NB4 (cell line): Measurements from ENCODE around the gene DPEP3.
"Not testable (repeated sequence)": the region's sequence is repeated elsewhere in the genome, so short reads cannot be mapped to it uniquely, and the experiment has no call there.

ENCODE experiments used
- DNase-seq: peaks from one replicate; pipeline ENCODE4 v3.0.0; 2010; ENCODE audit warnings: low read depth
- H3K4me3 ChIP-seq: one replicate; pipeline ENCODE4 v1.5.1; 2011; ENCODE audit warnings: mild to moderate bottlenecking, low read depth, low read length, moderate library complexity
- CTCF ChIP-seq: IDR thresholded peaks from one replicate; pipeline ENCODE4 v1.5.1; 2012; ENCODE audit warnings: low read depth, low read length
- MAX ChIP-seq: IDR thresholded peaks from 2 replicates; pipeline ENCODE4 v1.6.1; 2011; ENCODE audit warnings: low read depth, low read length
- MYC ChIP-seq: IDR thresholded peaks from 2 replicates; pipeline ENCODE4 v1.6.1; 2011; ENCODE audit warnings: low read depth, low read length
- POLR2A ChIP-seq: IDR thresholded peaks from 2 replicates; pipeline ENCODE4 v1.6.1; 2011; ENCODE audit warnings: mild to moderate bottlenecking; ENCODE audit not compliant: insufficient read length; ENCODE audit errors: extremely low read depth

DPEP3 gene

GRCh38 chr16:68019167-68019680 lies 38.9 kb upstream of the DPEP3 start:
- H3K4me3 ChIP-seq: no peak overlapping the region
- no peak for DNase-seq
- TF ChIP-seq MAX (no peak), POLR2A (no peak), MYC (no peak), CTCF (no peak)

- no peak for TF ChIP-seq MYC
- TF ChIP-seq CTCF: no peak
- no peak for TF ChIP-seq POLR2A
- no peak within 1 kb of the TSS for H3K4me3 ChIP-seq
- DNase-seq: no peak
Measured at GRCh38 chr16:68015681-68016080, 35.4 kb upstream of the DPEP3 start, which contains the start of gene DPEP2NB. TSS of gene DPEP2NB (minus strand) at chr16:68015911. CDS start at chr16:68015770, 141 bp downstream.

GRCh38 chr16:68013440-68013839 lies 33.1 kb upstream of the DPEP3 start:
- TF ChIP-seq CTCF (no peak), MYC (peak; percentile 79), POLR2A (no peak), MAX (peak; percentile 54)
- DNase-seq: peak; percentile 84
- no peak overlapping the region for H3K4me3 ChIP-seq

GRCh38 chr16:68009872-68010271 lies 29.6 kb upstream of the DPEP3 start:
- not testable (repeated sequence) for DNase-seq, H3K4me3 ChIP-seq

GRCh38 chr16:68009157-68009735 lies 28.9 kb upstream of the DPEP3 start:
- TF ChIP-seq CTCF (no peak), MYC (no peak), POLR2A (no peak), MAX (no peak)
- no peak for DNase-seq

GRCh38 chr16:68005786-68006286 lies 25.5 kb upstream of the DPEP3 start:
- H3K4me3 ChIP-seq: no peak overlapping the region
- TF ChIP-seq MAX (peak; percentile 77), MYC (peak; percentile 67; the same call in 1 of the 2 replicates), CTCF (no peak), POLR2A (no peak)
- DNase-seq: peak; percentile 94

More at GRCh38 chr16:68009157-68009735, 28.9 kb upstream of the DPEP3 start:
- no peak overlapping the region for H3K4me3 ChIP-seq
